ENCODE results near the gene CREB5.

DNA sequence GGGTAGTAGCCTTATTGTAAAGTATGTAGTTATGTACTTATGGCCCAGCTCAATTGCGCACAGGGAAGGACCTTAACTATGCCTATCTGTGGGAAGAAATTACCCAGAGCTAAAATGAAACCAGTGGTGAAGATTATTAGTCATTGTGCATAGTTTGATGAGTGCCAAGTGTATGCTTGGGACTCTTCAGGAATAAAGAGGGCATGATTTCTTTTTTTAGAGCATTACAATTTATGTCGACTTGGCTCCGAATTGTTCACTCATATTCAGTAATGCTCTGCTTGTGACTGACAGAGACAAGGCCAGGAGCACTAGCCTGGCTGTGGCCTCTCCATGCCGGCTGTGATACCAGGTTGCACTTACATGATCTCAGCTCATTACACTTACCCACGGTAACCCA, 276.3 kb downstream of the CREB5 start:
- no peak for TF ChIP-seq MAX (IDR thresholded peaks at IDR 0.05; ENCODE audit: insufficient read depth, insufficient read length)
- TF ChIP-seq EZH2 (IDR thresholded peaks at IDR 0.05; ENCODE audit: borderline replicate concordance, low read depth, low read length, severe bottlenecking) = no peak
- TF ChIP-seq POLR2AphosphoS5 (IDR thresholded peaks at IDR 0.05; ENCODE audit: insufficient read depth, low read depth, low read length) = no peak
- TF ChIP-seq FOS (IDR thresholded peaks at IDR 0.05; ENCODE audit: borderline replicate concordance, insufficient read depth, low read length) = no peak
- TF ChIP-seq, protein P1, sequence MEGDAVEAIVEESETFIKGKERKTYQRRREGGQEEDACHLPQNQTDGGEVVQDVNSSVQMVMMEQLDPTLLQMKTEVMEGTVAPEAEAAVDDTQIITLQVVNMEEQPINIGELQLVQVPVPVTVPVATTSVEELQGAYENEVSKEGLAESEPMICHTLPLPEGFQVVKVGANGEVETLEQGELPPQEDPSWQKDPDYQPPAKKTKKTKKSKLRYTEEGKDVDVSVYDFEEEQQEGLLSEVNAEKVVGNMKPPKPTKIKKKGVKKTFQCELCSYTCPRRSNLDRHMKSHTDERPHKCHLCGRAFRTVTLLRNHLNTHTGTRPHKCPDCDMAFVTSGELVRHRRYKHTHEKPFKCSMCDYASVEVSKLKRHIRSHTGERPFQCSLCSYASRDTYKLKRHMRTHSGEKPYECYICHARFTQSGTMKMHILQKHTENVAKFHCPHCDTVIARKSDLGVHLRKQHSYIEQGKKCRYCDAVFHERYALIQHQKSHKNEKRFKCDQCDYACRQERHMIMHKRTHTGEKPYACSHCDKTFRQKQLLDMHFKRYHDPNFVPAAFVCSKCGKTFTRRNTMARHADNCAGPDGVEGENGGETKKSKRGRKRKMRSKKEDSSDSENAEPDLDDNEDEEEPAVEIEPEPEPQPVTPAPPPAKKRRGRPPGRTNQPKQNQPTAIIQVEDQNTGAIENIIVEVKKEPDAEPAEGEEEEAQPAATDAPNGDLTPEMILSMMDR (IDR thresholded peaks at IDR 0.05; ENCODE audit: extremely low read depth in 1 of 2, insufficient read depth in 1 of 2, low read depth in 1 of 2, low read length in 2 of 2) = no peak
- no peak for TF ChIP-seq POLR2A (IDR thresholded peaks at IDR 0.05; ENCODE audit: low read depth, low read length)
- TF ChIP-seq JUN (IDR thresholded peaks at IDR 0.05; ENCODE audit: borderline replicate concordance, insufficient read depth, insufficient read length, low read depth) = no peak
- TF ChIP-seq MYC (IDR thresholded peaks at IDR 0.05; ENCODE audit: low read depth, low read length) = no peak
- no peak for TF ChIP-seq GATA2 (IDR thresholded peaks at IDR 0.05; ENCODE audit: insufficient read depth, insufficient read length, low read depth, low read length)

Measured in endothelial cell of umbilical vein (primary cell).